ENCODE data around the gene DIAPH3.

- TF ChIP-seq CTCF (IDR thresholded peaks at IDR 0.05) (no peak), POLR2A (IDR thresholded peaks at IDR 0.05) (no peak), POLR2AphosphoS5 (IDR thresholded peaks at IDR 0.05) (no peak), EP300 (IDR thresholded peaks at IDR 0.05) (no peak)
Measured at GRCh38 chr13:59962343-59962742, 201.4 kb downstream of the DIAPH3 start.

Measured in sigmoid colon (tissue), 4 donors.